ENCODE data around the gene ANO5. TPM values are rescaled to one million over a fixed set of nuclear protein-coding genes. Genes with fewer than 3 reads are reported as not detected.

ANO5 gene
- polyA plus RNA-seq, 1 donor (not counting 4 experiments of a cell fraction or from before 2014, with no cell fraction given): not detected

- DNase-seq (ENCODE audit: low read depth, low spot score) (no peak), FAIRE-seq (no peak)
- no peak overlapping the region for H3K4me2 ChIP-seq (ENCODE audit: control insufficient read depth, extremely low read depth, insufficient read depth, low read depth, low read length)
- H3K9me1 ChIP-seq (ENCODE audit: control insufficient read depth, extremely low read depth, insufficient read depth, low read length): no peaks in the 10 kb centered on the region
- no peaks in the 10 kb centered on the region for H3K9me3 ChIP-seq (ENCODE audit: control insufficient read depth, low read depth, low read length)
- H3K4me1 ChIP-seq (ENCODE audit: control insufficient read depth, extremely low read depth, insufficient read depth, low read length): no peaks in the 10 kb centered on the region
- H4K20me1 ChIP-seq (ENCODE audit: control insufficient read depth, extremely low read depth, insufficient read depth, low read length): no peaks in the 10 kb centered on the region
- H3K27me3 ChIP-seq (ENCODE audit: control insufficient read depth, extremely low read depth, insufficient read depth, low read length): no peaks in the 10 kb centered on the region
- dilution Hi-C loops (cut with MboI; ENCODE audit: extremely low pct_ligation_motif_present, low sequenced_read_pairs): no loop called here
- TF ChIP-seq, protein P1, sequence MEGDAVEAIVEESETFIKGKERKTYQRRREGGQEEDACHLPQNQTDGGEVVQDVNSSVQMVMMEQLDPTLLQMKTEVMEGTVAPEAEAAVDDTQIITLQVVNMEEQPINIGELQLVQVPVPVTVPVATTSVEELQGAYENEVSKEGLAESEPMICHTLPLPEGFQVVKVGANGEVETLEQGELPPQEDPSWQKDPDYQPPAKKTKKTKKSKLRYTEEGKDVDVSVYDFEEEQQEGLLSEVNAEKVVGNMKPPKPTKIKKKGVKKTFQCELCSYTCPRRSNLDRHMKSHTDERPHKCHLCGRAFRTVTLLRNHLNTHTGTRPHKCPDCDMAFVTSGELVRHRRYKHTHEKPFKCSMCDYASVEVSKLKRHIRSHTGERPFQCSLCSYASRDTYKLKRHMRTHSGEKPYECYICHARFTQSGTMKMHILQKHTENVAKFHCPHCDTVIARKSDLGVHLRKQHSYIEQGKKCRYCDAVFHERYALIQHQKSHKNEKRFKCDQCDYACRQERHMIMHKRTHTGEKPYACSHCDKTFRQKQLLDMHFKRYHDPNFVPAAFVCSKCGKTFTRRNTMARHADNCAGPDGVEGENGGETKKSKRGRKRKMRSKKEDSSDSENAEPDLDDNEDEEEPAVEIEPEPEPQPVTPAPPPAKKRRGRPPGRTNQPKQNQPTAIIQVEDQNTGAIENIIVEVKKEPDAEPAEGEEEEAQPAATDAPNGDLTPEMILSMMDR (optimal IDR thresholded peaks at IDR 0.05 in 1 of 3, IDR thresholded peaks at IDR 0.05 in 1 of 3, conservative IDR thresholded peaks at IDR 0.05 in 1 of 3; ENCODE audit: extremely low read depth in 1 of 3, insufficient read depth in 2 of 3, low read length in 3 of 3): no peak
- TF ChIP-seq EZH2 (IDR thresholded peaks at IDR 0.05; ENCODE audit: low read length): no peak
- no peak overlapping the region for H2AFZ ChIP-seq (ENCODE audit: control insufficient read depth, low read length)
- no peak overlapping the region for H3K9ac ChIP-seq (ENCODE audit: control insufficient read depth, extremely low read depth, insufficient read depth, low read length)
- no peaks in the 10 kb centered on the region for H3K36me3 ChIP-seq (ENCODE audit: control insufficient read depth in 2 of 2, extremely low read depth in 1 of 2, insufficient read depth in 2 of 2, low read length in 2 of 2)
- no peak overlapping the region for H3K27ac ChIP-seq (ENCODE audit: control insufficient read depth, insufficient read depth, low read length)
- H3K79me2 ChIP-seq (ENCODE audit: control insufficient read depth, insufficient read depth, low read length): no peaks in the 10 kb centered on the region
- H3K4me3 ChIP-seq (ENCODE audit: control insufficient read depth in 2 of 3, extremely low read depth in 1 of 3, insufficient read depth in 2 of 3, low read depth in 1 of 3, low read length in 3 of 3): no peak overlapping the region
Measured at GRCh38 chr11:22157531-22157930, 35.4 kb upstream of the ANO5 start.

GRCh38 chr11:22161489-22161888, 31.4 kb upstream of the ANO5 start:
- no peak for DNase-seq (ENCODE audit: low read depth, low spot score)
- Histone ChIP-seq H3K4me3 (ENCODE audit: control insufficient read depth in 2 of 3, extremely low read depth in 1 of 3, insufficient read depth in 2 of 3, low read depth in 1 of 3, low read length in 3 of 3) (no peak overlapping the region), H3K36me3 (ENCODE audit: control insufficient read depth in 2 of 2, extremely low read depth in 1 of 2, insufficient read depth in 2 of 2, low read length in 2 of 2) (no peaks in the 10 kb centered on the region), H4K20me1 (ENCODE audit: control insufficient read depth, extremely low read depth, insufficient read depth, low read length) (no peaks in the 10 kb centered on the region), H3K9me3 (ENCODE audit: control insufficient read depth, low read depth, low read length) (no peaks in the 10 kb centered on the region), H3K4me2 (ENCODE audit: control insufficient read depth, extremely low read depth, insufficient read depth, low read depth, low read length) (no peak overlapping the region), H3K9me1 (ENCODE audit: control insufficient read depth, extremely low read depth, insufficient read depth, low read length) (no peaks in the 10 kb centered on the region), H2AFZ (ENCODE audit: control insufficient read depth, low read length) (no peak overlapping the region), H3K27ac (ENCODE audit: control insufficient read depth, insufficient read depth, low read length) (no peak overlapping the region), H3K4me1 (ENCODE audit: control insufficient read depth, extremely low read depth, insufficient read depth, low read length) (no peaks in the 10 kb centered on the region), H3K27me3 (ENCODE audit: control insufficient read depth, extremely low read depth, insufficient read depth, low read length) (no peaks in the 10 kb centered on the region), H3K79me2 (ENCODE audit: control insufficient read depth, insufficient read depth, low read length) (no peaks in the 10 kb centered on the region), H3K9ac (ENCODE audit: control insufficient read depth, extremely low read depth, insufficient read depth, low read length) (no peak overlapping the region)
- TF ChIP-seq, protein P1 (optimal IDR thresholded peaks at IDR 0.05 in 1 of 3, IDR thresholded peaks at IDR 0.05 in 1 of 3, conservative IDR thresholded peaks at IDR 0.05 in 1 of 3; ENCODE audit: extremely low read depth in 1 of 3, insufficient read depth in 2 of 3, low read length in 3 of 3): no peak
- no peak for TF ChIP-seq EZH2 (IDR thresholded peaks at IDR 0.05; ENCODE audit: low read length)
- no peak for FAIRE-seq
- dilution Hi-C loops (cut with MboI; ENCODE audit: extremely low pct_ligation_motif_present, low sequenced_read_pairs): no loop called here
